ENCODE results near the gene AK1. TPM values are rescaled to one million over a fixed set of nuclear protein-coding genes. Genes with fewer than 3 reads are reported as not detected.

Gene AK1
- total RNA-seq, 4 donors from 2014 or later: 28.5 to 93.4 (median 54.1) TPM

DNA sequence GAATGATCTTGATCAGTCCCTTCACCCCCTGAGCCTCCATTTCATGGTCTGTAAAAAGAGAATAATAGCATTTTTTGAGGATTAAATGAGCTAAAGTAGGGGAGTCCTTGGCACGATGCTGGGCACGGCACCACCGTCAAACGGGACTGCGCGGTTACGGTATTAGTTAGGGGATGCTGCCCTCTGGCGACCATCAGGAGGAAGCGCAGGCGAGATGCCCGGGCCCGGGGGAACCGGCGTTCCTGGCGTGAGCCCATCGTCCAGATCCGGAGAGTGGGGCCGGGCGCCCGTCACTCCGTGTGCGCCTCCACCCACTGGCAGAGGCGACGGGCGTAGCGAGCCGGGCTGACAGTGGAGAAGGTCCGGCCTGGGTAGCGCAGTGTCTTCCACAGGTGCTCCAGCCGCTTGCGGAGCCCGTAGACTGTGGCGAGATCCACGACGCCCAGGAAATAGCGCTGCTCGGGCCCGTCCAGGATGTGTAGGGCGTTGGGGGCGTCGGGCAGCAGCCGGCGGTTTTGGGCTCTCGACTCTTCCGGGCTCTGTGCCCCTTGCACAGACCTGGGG, 44.2 kb upstream of the AK1 start:
- ATAC-seq (ENCODE audit: low FRiP score) (no peak), DNase-seq (ENCODE audit: low spot score) (peak; percentile 75)
- peak in 2 of 3 donors; percentile 92 to 94 for TF ChIP-seq CTCF (IDR thresholded peaks at IDR 0.05)

DNA sequence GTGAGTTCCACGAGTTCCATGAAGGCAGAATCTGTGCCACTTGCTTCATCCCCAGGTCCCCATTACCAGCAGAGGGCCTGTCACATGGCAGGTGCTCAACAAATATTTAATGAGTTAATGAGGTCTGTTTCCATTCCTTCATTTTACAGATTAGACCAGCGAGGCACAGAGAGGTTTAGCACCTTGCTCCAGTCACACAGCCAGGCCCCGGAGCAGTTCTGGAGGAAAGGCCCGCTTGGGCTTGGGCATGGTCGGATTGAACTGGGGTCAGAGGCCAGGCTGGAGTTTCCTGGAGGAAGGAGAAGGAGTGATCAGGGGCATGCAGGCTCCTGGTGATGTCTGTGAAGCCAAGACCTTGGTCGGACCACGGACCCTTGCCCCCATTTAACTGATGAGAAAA, 43.3 kb upstream of the AK1 start:
- DNase-seq (ENCODE audit: low spot score): no peak
- no peak for TF ChIP-seq CTCF (IDR thresholded peaks at IDR 0.05)
- no peak for ATAC-seq (ENCODE audit: low FRiP score)

- ATAC-seq (ENCODE audit: low FRiP score): peak; percentile 76
- TF ChIP-seq CTCF (IDR thresholded peaks at IDR 0.05): no peak
Observed at GRCh38 chr9:127919253-127919815, 41.9 kb upstream of the AK1 start.

GRCh38 chr9:127918183-127919107, 41.0 kb upstream of the AK1 start:
- ATAC-seq (ENCODE audit: low FRiP score) (no peak), DNase-seq (ENCODE audit: low spot score) (no peak)
- no peak for TF ChIP-seq CTCF (IDR thresholded peaks at IDR 0.05)

More at GRCh38 chr9:127919253-127919815, 41.9 kb upstream of the AK1 start:
- peak; percentile 80 for DNase-seq (ENCODE audit: low spot score)

DNA sequence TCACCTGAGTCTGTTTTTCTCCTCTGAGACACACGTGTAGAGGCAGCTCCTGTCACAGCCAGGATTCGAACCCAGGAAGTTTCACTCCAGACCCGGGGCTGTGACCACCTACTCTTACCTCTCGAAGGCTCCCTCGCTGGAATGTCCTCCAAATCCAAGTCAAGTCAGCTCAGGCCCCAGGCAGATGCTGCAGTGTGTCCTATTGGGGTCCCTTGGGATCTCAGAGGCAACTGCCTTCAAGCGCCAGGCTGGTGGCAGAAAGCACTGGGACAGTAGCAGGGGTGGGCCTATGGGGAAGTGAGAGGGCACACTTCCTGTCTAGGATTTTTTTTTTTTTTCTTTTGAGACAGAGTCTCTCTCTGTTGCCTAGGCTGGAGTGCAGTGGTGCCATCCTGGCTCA, 40.1 kb upstream of the AK1 start:
- no peak for TF ChIP-seq CTCF (IDR thresholded peaks at IDR 0.05)
- DNase-seq (ENCODE audit: low spot score): no peak
- no peak for ATAC-seq (ENCODE audit: low FRiP score)

DNA sequence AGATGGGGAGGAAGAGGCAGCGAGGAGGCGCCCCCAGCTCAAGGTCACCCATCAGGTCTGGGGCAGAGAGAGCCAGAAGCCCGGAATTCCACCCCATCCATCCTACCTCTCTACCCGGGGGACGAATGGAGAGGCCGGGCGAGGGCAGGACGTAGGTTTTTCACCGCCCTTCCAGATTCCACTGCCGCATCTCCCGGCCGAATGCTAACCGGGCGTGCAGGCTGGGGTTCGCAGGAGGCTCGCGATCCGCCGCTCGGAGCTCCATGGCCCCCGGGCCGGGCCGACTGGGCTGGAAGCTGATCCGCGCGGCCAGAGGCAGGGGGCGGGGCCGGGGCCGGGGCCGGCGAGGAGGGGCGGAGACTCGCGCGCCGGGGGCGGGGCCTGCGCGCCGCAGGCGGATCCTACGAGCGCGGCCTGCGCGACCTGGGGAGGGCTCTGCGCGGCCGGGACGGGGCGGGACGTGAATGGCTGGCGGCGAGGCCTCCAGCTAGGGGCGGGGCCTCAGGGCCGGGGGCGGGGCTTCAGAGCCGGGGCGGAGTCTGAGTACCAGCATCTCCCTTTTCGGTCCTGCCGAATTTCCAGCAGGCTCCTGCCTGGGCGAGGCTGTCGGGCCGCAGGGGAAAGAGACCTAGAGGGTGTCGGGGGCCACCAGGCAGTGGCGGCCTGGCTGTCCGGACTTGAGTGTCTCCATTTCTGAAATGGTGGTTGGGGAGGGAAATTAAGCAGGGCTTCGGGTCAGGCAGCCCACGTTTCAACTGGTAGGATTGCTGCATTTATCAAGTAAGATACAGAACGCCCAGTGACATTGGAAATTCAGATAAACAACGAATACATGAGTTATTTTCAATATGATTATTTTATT, 39.5 kb upstream of the AK1 start, which contains the start of gene ST6GALNAC4:
Gene ST6GALNAC4 (minus strand): TSS at position 322 of the 862 bp plus-strand sequence. CDS start 622 bp downstream, outside the sequence.
- ATAC-seq (ENCODE audit: low FRiP score): peak; percentile 87
- TF ChIP-seq CTCF (IDR thresholded peaks at IDR 0.05): no peak
- peak; percentile 92 for DNase-seq (ENCODE audit: low spot score)

All from omental fat pad (tissue), 4 donors.